DOHH2 (cell line): ENCODE measurements around the gene AREG.

Experiments used
- H3F3A ChIP-seq: fragments of 200-600 bp; sonication (generic), shearing (Covaris generic); 2 replicates; pipeline ENCODE4 v1.6.0; 2016; ENCODE audit warnings: antibody characterized with exemption, mild to moderate bottlenecking; ENCODE audit not compliant: control insufficient read depth, insufficient read depth
- H3K27ac ChIP-seq: fragments of 200-600 bp; sonication (generic); 2 replicates; pipeline ENCODE4 v1.5.1; 2014; ENCODE audit warnings: low read depth, mild to moderate bottlenecking, low read length, moderate library complexity
- H3K27me3 ChIP-seq: fragments of 200-600 bp; sonication (generic); 2 replicates; pipeline ENCODE4 v1.6.1; 2014; ENCODE audit warnings: mild to moderate bottlenecking, low read length, mixed read lengths; ENCODE audit not compliant: control insufficient read depth
- H3K36me3 ChIP-seq: fragments of 200-600 bp; sonication (generic); 2 replicates; pipeline ENCODE4 v1.6.1; 2014; ENCODE audit warnings: mild to moderate bottlenecking, low read length, moderate library complexity, mixed read lengths; ENCODE audit not compliant: control insufficient read depth
- H3K4me1 ChIP-seq: fragments of 200-600 bp; sonication (generic); 2 replicates; pipeline ENCODE4 v1.6.1; 2014; ENCODE audit warnings: mild to moderate bottlenecking, low read length, mixed read lengths; ENCODE audit not compliant: control insufficient read depth
- H3K4me2 ChIP-seq: fragments of 200-600 bp; sonication (generic); 2 replicates; pipeline ENCODE4 v1.6.0; 2014; ENCODE audit warnings: mild to moderate bottlenecking, low read length, moderate library complexity
- H3K4me3 ChIP-seq: fragments of 200-600 bp; sonication (generic); 2 replicates; pipeline ENCODE4 v1.5.1; 2014; ENCODE audit warnings: mild to moderate bottlenecking, low read length, mixed read lengths
- H3K79me2 ChIP-seq: fragments of 200-600 bp; sonication (generic); 2 replicates; pipeline ENCODE4 v1.6.1; 2014; ENCODE audit warnings: mild to moderate bottlenecking, low read length, mixed read lengths; ENCODE audit not compliant: control insufficient read depth
- H3K9me2 ChIP-seq: fragments of 200-600 bp; sonication (generic); replicated peaks from 2 replicates; pipeline ENCODE4 v1.6.1; 2014; ENCODE audit warnings: mild to moderate bottlenecking, low read length, mixed read lengths; ENCODE audit not compliant: control insufficient read depth
- H3K9me3 ChIP-seq: fragments of 200-600 bp; sonication (generic); 2 replicates; pipeline ENCODE4 v1.6.1; 2014; ENCODE audit warnings: antibody characterized with exemption, low read length, mixed read lengths; ENCODE audit not compliant: control insufficient read depth, insufficient read depth
- H4K20me1 ChIP-seq: fragments of 200-600 bp; sonication (generic); 2 replicates; pipeline ENCODE4 v1.6.0; 2014; ENCODE audit warnings: low read depth, mild to moderate bottlenecking, antibody characterized with exemption, low read length, moderate library complexity; ENCODE audit not compliant: control insufficient read depth, insufficient read depth
- EZH2phosphoT487 ChIP-seq: fragments of 200-600 bp; sonication (generic); IDR thresholded peaks from 2 replicates; pipeline ENCODE4 v1.6.1; 2017; ENCODE audit warnings: borderline replicate concordance, mild to moderate bottlenecking, antibody characterized with exemption, low read length, moderate library complexity, mixed read lengths
- TF ChIP-seq, protein P1 (sequence below): fragments of 200-600 bp; sonication (generic); IDR thresholded peaks from one replicate; pipeline ENCODE4 v1.5.1; 2014; ENCODE audit warnings: antibody characterized with exemption, mild to moderate bottlenecking, low read depth, low read length; ENCODE audit not compliant: poor library complexity, severe bottlenecking

Gene AREG

GRCh38 chr4:74414149-74414809 is 30.7 kb upstream of the AREG start:
- no peaks in the 10 kb centered on the region for H3K27me3 ChIP-seq
- H3K4me1 ChIP-seq, result no peaks in the 10 kb centered on the region
- H3K4me3 ChIP-seq, result no peak overlapping the region
- H3K27ac ChIP-seq, result no peak overlapping the region
- TF ChIP-seq EZH2phosphoT487, result no peak
- TF ChIP-seq, protein P1, sequence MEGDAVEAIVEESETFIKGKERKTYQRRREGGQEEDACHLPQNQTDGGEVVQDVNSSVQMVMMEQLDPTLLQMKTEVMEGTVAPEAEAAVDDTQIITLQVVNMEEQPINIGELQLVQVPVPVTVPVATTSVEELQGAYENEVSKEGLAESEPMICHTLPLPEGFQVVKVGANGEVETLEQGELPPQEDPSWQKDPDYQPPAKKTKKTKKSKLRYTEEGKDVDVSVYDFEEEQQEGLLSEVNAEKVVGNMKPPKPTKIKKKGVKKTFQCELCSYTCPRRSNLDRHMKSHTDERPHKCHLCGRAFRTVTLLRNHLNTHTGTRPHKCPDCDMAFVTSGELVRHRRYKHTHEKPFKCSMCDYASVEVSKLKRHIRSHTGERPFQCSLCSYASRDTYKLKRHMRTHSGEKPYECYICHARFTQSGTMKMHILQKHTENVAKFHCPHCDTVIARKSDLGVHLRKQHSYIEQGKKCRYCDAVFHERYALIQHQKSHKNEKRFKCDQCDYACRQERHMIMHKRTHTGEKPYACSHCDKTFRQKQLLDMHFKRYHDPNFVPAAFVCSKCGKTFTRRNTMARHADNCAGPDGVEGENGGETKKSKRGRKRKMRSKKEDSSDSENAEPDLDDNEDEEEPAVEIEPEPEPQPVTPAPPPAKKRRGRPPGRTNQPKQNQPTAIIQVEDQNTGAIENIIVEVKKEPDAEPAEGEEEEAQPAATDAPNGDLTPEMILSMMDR, result no peak
- H3K9me3 ChIP-seq, result no peaks in the 10 kb centered on the region
- H4K20me1 ChIP-seq, result no peaks in the 10 kb centered on the region
- H3K9me2 ChIP-seq, result no peaks in the 10 kb centered on the region
- H3K36me3 ChIP-seq, result no peaks in the 10 kb centered on the region
- no peak overlapping the region for H3K4me2 ChIP-seq
- H3F3A ChIP-seq, result no peaks in the 10 kb centered on the region
- H3K79me2 ChIP-seq, result no peaks in the 10 kb centered on the region

DNA sequence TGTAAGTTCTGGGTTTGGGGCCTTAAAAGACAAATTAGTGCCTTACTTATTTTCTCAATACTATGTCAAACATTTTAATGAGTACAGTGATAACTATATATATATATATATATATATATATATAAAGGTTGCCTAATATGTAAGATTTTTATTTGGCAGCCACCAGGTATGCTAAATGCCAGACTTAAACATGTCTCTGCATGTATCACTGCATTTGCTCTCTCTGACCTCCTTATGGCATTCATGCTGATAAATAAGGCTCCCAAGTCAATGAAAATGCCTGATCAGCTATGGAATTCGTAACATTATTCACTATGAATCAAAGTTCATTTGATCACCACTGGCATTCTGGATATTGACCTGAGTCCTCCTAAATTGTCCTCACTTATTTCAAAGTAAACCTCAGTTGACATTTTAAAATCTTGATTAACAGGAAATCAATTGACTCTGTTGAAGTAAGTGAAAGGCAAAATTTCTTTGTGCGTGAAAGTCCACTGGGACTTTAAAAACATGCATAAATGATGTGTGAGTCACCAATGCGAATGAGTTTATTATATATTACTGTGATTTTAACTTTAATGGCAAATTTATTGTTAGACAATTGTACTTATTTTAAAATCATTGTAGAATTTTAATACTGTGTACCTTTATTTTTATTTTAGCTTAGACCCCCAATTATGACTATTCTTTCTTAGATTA is 29.2 kb upstream of the AREG start:
- TF ChIP-seq EZH2phosphoT487, result no peak
- TF ChIP-seq, protein P1, result no peak
- Histone ChIP-seq H3K27me3 (no peaks in the 10 kb centered on the region), H3K79me2 (no peaks in the 10 kb centered on the region), H3K4me3 (no peak overlapping the region), H3K36me3 (no peaks in the 10 kb centered on the region), H4K20me1 (no peaks in the 10 kb centered on the region), H3F3A (no peaks in the 10 kb centered on the region), H3K4me2 (no peak overlapping the region), H3K27ac (no peak overlapping the region), H3K9me3 (no peaks in the 10 kb centered on the region), H3K9me2 (no peaks in the 10 kb centered on the region), H3K4me1 (no peaks in the 10 kb centered on the region)

GRCh38 chr4:74418063-74418670 is 26.8 kb upstream of the AREG start:
- H3K9me3 ChIP-seq, result no peaks in the 10 kb centered on the region
- no peaks in the 10 kb centered on the region for H3K79me2 ChIP-seq
- no peak overlapping the region for H3K4me3 ChIP-seq
- no peak overlapping the region for H3K4me2 ChIP-seq
- no peaks in the 10 kb centered on the region for H3K9me2 ChIP-seq
- TF ChIP-seq, protein P1, result no peak
- no peak for TF ChIP-seq EZH2phosphoT487
- no peaks in the 10 kb centered on the region for H3K36me3 ChIP-seq
- H3F3A ChIP-seq, result no peaks in the 10 kb centered on the region
- H3K27ac ChIP-seq, result no peak overlapping the region
- H3K4me1 ChIP-seq, result no peaks in the 10 kb centered on the region
- no peaks in the 10 kb centered on the region for H4K20me1 ChIP-seq
- no peaks in the 10 kb centered on the region for H3K27me3 ChIP-seq
